ENCODE measurements around the gene ASXL2.

The ASXL2 gene

DNA sequence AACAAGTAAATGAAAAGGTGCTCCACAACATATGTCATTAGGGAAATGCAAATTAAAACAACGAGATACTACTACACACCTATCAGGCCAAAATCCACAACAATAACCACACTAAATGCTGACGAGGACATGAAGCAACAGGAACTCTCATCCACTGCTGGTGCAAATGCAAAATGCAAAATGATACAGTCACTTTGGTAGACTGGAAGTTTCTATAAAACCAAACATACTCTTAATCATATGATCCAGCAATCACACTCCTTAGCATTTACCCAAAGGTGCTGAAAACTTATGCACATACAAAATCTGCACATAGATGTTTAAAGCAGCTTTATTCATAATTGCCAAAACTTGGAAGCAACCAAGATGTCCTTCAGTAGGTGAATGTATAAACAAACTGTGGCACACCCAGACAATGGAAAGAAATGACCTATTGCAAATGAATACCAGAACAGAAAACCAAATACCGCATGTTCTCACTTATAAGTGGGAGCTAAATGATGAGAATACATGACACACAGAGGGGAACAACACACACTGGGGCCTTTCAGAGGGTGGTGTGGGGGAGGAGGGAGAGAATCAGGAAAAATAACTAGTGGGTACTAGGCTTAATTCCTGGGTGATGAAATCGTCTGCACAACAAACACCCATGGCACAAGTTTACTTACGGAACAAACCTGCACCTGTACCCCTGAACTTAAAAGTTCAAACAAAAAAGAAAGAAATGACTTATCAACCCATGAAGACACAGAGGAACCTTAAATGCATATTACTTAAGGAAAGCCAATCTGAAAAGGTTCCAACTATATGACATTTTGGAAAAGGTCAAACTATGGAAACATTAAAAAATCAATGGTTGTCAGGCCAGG is 80.4 kb downstream of the ASXL2 start:
- no peak for DNase-seq

DNA sequence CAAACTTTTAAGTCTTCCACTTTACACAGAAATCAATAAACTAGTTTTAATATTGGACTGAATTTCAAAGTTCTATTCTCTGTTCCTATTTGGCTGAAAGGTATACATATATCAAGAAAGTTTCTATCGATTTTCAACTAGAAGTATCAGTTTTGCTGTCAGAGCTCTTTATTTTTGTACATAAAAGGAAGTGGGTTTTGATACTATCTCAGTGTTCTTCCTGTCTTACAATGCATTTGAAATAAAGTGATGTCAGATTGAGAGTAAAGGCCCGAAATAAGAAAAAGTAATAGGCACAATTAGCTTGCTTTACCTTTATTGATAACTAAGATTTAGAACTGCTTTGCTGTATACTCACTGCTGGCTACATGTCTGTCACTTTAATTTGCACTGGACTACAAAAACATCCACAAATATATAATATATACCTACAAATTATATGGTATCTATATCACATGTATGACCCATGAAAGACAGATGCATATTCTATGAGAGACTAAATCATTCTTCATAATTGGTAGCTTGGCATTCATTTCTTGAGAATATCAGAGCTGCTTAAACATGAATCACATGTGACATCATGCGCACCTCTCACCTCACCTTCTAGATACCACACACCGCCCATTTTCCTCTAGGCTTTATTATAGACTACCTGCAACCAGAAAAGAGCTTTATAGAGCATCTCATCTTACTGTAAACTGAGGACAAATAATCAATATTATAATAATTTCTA is 83.6 kb downstream of the ASXL2 start:
- no peak for DNase-seq

DNA sequence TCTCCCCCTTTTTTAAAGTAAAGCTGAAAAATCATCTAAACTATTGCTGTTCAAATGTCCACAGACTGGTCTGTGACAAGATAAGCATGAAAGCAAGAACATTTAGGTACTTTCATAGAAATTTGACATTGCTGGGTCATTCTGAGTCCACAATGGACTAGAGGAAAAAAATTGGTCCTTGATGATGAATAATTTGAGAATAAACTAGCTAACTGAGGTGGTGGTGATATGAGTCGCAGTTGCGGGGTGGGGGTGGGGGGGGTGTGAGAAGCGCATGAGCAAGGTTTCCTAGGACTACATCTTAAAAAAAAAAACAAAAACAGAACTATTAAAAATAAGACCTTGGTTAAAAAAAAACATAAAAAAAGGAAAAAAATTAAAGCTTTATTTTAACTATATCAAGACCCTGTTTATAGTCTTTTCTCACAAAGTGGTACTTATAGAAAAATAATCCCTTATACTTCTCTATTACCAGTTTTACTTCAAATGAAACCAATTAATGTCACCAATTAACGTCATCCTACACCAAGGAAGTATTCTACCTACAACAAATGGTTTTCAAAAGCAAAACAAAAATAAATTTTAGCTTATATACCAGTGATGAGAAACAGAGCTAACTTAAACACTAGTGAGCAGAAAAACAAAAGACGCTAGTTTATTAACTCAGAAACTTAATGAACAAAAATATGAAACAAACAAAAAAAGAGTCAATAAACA is 88.1 kb downstream of the ASXL2 start:
- DNase-seq: no peak

DNA sequence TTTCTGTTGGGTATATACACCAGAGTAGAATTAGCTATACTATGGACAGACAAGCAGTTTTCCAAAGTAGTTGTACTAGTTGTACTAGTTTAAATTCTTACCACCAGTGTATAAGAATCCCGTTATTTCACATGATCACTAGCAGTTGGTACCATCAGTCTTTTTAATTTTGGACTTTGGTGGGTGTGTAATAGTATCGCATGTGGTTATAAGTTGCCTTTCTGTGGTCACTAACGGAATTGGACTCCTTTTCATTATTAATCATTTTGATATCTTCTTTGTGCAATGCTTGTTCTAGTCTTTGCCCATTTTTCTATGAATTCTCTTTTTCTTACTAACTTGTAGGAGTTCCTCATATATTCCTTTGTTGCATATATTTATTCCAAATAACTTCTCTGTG is 89.8 kb downstream of the ASXL2 start:
- no peak for DNase-seq

DNA sequence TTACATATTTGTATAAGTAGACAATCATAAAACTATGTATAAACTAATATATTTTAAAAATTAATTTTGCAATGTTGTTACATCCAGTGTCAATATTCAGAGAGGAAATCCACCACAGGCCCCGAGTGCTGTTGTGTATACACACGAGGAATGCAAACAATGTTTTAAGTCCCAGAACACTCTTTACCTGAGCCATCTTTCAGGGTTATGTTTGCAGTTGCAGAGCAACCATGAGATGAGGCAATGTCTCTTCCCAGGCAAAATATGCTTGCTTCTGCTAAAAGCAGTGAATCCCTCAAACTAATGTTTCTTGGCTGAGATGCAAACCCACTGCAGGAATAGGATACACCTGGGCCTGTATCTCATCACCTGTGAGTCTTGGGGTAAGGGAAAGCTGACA is 91.3 kb downstream of the ASXL2 start:
- no peak for DNase-seq

DNA sequence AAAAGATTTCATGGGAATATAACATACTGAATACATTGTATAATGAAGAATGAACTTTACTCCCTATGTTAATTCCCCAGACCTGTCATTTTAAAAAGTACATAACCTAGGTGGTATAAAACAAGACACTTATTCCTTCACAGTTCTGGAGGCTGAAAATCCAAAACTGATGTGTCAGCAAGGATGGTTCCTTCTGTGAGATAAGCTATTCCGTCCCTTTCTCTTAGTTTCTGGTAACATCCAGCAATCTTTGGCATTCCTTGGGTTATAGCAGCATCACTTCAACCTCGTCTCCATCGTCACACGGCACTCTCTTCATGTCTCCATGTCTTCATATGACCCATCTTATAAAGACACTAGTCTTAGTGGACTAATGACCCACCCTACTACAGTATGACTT is 93.9 kb downstream of the ASXL2 start:
- DNase-seq: no peak

DNA sequence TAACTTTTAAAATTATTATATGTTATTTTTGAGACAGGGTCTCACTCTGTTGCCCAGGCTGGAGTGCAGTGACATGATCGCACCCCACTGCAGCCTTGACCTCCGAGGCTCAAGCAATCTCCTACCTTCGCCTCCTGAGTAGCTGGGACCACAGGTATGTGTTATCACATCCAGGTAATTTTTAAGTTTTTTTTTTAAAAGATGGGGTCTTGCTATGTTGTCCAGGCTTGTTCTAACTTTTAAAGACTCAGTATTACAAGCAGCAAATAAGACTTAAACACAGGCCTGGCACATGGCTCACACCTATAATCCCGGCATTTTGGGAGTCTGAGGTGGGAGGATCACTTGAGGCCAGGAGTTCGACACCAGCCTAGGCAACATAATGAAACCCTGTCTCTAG is 101.2 kb downstream of the ASXL2 start:
- DNase-seq: no peak

DNA sequence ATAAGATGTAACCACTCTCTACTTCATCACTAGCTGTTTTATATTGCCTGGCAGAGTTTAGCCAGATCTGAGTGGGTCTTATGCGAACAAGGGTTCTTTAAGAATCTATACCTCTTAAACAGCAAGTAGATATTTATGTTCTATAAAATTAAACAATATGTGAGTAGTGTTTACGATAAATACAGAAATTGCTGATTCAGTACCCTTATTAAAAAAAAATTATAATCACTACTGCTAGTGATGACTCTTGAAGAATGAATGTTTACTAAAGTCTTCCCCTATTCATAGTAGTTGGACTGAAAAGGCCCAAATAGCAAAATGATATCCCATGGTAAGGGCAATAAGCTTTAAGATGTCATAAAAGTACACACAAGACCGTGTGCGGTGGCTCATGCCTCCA is 106.2 kb downstream of the ASXL2 start:
- DNase-seq: no peak

DNA sequence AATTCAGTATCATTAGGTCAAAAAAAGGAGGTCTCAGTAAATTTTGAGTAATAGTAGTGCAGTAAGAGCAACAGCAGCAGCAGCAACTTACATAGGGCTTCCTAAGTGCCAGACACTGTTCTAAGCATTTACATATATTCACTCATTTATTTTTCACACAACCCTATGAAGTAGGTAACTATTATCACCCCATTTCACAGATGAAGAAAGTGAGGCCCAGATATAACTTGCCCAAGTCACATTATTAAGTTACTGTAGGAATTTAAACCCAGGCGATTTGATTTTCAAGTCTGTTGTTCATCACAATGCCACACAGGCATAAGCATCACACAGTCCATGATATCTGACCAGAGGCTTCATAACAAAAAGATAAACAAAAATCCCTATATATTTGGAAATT is 114.7 kb downstream of the ASXL2 start:
- DNase-seq: no peak

DNA sequence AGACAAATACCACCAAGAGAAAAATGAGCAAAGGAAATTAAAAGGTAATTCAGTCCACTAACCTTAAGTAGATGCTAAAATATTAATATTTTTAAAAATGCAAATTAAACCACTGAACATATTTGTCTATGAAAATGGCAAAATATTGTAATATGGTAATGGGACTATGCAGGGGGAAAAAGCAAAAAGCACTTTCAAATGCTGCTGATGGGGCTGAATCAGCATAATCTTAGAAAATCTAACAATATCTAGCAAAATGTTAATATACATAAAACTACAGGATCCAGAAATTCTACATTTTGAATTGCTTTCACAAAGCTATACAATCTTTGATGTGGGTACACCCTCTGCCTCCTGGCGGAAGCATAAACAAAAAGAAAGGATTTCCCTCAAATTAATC is 118.0 kb downstream of the ASXL2 start:
- DNase-seq: no peak

DNA sequence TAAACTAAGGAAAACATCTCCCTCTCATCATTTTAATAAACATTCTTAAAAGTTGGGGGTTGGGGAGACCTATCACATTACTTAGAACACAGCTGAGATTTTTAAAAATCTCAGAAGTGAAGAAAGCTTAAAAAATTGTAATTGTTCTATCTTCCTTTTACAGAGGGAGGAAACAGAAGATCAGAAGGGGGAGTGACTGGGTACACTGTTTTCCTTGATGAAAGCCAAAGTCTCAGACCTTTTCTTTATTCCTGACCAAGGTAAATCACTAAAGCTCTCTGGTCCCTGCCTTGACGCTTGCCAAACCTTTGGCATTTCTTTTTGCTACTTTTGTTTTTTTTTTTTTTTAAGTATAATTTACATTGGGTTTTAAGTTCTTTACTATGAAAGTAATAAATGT is 119.9 kb downstream of the ASXL2 start:
- DNase-seq: no peak

DNA sequence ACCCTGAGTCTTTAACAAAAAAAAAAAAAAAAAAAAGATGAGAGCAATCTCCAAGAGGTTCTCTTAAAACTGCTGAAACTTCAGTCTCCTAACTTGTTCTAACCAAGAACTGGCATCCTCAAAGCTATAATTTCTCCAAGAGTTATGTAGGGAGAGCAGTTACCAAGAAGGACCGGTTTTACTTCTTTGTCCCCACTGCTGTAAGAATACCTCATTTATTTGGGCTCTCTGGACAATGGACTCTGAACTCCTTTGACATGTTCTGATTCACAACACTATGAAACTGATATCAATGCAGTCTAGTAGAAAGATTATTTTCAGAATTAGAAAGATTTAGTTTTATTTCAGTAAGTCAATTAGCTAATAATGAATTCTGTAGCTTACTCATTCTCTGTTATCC is 120.4 kb downstream of the ASXL2 start:
- no peak for DNase-seq

DNA sequence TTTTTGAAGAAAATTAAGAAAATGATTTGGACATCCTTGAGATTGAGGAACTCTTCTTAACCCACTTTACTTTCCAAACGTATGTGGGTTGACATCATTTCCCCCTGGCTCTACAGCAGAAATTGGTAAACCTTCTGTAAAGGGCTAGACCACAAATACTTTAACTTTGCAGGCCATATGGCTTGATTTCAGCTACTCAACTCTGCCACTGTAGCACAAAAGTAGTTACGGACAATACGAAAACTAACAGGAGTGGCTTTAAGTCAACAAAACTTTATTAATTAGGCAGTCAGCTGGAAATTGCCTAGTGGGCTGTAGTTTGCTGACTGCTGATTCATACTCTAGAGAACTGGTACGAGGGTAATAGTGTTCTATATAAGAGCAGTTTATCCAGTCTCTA is 121.8 kb downstream of the ASXL2 start:
- DNase-seq: no peak

DNA sequence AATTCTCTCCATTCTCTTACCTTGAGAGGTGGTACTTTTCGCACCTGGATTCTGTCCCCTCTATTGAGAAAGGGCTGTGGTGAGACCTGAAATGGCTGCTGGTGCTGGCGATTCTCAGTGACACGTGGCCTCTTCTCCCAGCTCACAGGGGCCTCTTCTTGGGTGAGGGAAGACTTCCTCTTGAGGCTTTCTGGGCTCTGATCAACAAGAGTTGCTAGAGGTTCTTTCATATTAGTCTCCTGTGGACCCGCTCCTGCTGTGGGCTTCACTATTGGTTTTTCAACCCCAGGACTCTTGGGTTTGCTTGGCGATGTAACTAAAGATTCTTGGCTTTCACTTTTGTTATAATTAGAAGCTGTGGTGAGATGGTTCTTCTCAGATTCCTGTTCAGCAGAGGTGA is 128.6 kb downstream of the ASXL2 start:
- no peak for DNase-seq

DNA sequence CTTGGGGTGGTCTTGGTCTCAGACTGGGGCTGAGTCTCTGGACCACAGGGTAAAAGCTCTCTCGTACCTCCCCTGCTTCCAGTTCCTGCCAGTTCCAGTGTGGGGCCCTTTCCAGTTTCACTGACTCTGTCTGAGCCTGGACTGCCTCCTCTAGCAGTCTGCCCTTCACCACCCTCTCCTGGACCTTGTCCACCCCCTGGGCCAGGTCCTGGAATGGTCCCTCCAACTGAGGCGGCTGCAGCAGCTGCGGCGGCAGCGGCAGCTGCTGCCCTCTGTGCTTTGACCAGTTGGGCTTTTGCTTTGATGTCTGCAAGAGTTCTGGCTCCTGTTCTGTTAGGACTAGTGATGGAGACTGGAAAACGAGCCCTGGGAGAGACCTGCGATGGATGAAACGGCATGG is 134.2 kb downstream of the ASXL2 start:
- no peak for DNase-seq

DNA sequence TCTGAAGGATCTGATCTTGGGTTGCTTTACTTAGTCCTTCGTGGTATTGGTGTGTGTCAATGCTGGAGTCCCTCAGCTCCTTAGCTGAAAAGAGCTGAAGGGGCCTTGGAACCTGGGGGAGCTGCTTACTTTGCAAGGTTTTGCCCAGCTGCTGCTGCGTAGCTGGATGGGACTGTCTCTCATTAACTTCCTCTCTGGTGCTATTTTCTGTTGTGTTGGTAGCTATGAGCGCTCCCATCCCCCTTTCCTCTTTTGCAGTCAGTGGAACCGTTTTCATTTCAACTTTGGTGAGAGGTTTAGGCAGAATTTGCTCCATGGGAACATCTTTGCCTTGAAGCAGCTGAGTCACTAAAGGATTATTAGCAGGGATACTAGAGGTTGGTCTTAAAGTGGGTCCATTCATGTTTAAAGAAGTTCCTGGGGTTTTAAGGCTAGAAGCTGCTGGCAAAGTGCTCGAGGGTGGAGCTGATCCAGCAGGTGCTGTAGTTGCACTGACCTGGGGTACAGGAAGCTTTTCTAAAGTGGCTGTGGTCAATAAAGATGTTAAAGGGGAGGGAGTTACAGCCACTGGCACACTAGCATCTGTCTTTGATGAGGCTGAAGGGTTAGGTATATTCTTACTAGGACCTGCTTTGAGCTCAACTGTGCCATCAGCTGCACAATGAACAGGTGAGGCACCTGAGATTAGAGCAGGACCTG is 135.0 kb downstream of the ASXL2 start:
- no peak for DNase-seq

DNA sequence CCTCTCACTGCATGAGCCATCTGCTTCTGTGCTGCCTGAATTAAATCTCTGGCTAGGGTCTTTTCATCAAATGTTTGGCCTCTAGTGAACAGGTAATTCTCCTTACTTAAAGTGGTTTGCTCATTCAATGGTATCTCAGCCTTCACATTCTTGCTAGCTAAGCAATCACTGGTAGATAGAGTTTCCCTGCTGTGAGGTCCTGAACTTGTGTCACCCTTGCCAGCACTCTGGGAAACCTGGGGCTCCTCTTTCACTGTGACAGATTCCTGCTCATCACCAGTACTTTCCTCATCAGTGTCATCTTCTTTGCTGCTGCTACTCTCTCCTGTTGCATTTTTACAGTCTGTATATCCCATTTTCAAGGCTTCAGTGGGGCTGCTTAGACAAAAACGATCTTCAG is 135.8 kb downstream of the ASXL2 start:
- DNase-seq: no peak

DNA sequence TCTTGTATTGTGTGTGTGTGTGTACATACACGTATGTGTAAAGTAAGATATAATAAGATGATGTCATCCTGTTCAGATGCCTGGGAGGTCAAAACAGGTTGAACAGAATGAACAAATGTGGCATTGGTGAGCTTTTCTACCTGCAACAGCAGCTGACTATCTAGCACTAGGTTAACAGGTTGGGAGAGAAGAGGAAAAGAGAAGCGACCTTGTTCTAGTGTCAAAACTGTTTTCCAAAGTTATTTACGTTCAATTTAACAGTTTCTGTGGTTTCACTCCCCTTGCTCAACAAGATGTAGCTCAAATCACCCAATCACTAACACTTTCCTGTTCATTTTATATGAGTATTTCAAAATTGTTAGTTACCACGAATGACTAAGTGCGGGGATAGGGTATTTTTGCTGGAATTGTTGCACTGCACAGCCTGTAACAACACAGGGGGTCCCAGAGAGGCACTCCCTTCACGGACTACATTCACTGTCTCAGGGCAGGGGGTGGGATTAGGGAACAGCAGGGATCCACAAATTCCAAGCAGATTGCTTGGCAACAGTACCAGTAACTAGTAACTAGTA is 137.4 kb downstream of the ASXL2 start:
- peak; percentile 2 to 30 for DNase-seq

DNA sequence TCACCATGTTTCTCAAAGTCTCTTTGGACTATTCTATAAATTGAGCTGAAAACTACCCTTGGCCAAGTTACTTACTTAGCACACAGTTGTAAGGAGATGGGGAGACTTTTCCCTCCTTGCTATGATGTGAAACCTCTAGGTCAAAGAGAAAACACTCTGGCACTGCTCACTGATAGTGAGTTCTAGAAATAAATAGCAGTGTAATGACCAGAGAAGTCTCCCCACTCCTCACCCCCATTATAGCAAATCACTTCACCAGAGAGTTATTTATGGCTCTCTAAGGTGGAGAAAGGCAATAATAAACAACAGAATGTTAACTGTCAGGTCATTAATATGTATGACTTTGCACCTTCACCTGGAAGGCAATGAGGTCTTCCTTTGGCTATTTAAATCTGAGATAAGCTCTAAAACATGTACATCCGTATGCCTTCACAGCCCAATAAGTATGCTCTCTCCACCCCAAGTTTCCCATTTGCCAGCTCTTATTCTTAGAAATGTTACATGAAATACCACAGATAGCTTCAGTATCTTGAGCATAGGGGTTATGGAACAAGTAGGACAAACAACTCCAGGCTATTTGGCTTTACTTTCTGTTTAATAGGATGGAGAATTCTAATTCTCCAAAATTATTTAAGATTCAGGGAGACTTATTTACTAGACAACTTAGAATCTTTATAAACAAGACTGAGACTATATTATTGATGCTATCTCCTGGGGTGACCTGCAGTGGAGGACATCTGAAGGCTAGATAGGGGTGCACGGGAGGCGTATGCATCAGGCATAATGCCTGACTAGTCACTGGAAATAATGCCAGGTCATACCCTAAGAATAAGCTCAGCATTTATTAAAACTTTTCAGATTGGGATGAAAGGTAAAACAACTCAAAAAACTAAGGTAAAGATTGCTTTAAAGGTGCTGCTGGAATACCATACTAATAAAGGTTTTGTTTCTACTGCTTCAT is 139.6 kb downstream of the ASXL2 start:
- DNase-seq: no peak

DNA sequence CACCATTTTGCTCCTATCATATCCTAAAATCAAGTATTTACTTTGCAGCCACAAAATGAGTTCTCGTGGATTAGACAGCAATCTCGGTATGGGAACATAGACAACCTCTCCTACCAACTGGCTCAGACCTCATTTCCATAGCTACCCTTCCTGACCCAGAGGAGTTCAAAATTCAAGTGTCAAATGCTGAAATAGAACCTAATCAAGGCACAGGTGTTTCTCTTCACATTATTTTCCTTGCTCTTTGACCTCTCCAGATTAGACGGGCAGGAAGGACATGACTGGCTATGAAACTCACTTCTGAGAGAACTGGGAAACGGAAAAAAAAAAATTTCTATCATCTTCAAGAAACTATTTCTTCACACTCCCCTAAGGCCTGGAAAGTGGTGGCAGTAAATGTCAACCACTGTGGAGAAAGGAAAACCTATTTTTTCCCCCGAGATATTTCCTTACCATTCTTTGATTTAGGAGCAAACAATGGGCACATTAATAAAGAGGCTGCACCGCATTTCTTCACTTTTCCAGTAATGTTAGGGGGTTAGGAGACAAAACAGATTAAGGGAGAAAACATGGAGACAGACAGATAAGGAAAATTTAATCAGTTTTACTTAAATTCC is 141.3 kb downstream of the ASXL2 start:
- no peak for DNase-seq

DNA sequence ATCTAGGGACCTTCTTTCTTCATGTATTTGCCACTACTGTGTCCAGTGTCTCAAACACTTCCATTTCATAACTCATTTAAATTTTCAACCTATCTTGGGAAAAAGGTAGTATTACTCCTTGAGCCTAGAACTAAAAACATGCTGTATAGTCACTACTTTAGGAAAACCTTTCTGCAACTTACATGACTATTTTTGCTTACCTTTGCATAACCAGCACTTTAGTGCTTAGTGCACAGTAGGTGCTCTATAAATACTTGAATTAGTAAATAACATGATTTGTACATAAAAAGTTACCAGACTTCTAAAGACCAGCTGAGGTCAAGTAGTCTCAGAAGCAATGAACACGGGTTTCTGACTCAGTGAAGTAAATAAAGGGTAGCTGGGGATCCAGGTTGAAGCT is 142.5 kb downstream of the ASXL2 start:
- no peak for DNase-seq
